ENCODE measurements around the gene MRFAP1L1.

GRCh38 chr4:6727081-6727942 is 17.6 kb upstream of the MRFAP1L1 start:
- TF ChIP-seq CTCF (IDR thresholded peaks at IDR 0.05), result no peak
- TF ChIP-seq POLR2AphosphoS5 (IDR thresholded peaks at IDR 0.05), result peak in 1 of 4 donors; percentile 11
- TF ChIP-seq POLR2A (IDR thresholded peaks at IDR 0.05), result no peak
- TF ChIP-seq EP300 (IDR thresholded peaks at IDR 0.05), result no peak

All from sigmoid colon (tissue), 4 donors.